ENCODE data around the gene SKI. TPM values are rescaled to one million over a fixed set of nuclear protein-coding genes. Genes with fewer than 3 reads are reported as not detected.

The SKI gene
- total RNA-seq, 6 experiments from 2014 or later: 23.7 to 84.8 (median 31.4) TPM

- ATAC-seq (no peak), DNase-seq (no peak)
- TF ChIP-seq, protein P1, sequence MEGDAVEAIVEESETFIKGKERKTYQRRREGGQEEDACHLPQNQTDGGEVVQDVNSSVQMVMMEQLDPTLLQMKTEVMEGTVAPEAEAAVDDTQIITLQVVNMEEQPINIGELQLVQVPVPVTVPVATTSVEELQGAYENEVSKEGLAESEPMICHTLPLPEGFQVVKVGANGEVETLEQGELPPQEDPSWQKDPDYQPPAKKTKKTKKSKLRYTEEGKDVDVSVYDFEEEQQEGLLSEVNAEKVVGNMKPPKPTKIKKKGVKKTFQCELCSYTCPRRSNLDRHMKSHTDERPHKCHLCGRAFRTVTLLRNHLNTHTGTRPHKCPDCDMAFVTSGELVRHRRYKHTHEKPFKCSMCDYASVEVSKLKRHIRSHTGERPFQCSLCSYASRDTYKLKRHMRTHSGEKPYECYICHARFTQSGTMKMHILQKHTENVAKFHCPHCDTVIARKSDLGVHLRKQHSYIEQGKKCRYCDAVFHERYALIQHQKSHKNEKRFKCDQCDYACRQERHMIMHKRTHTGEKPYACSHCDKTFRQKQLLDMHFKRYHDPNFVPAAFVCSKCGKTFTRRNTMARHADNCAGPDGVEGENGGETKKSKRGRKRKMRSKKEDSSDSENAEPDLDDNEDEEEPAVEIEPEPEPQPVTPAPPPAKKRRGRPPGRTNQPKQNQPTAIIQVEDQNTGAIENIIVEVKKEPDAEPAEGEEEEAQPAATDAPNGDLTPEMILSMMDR (IDR thresholded peaks at IDR 0.05): peak in 1 of 4 donors; percentile 9
- no peak for TF ChIP-seq POLR2A (IDR thresholded peaks at IDR 0.05)
- H3K36me3 ChIP-seq: peaks cover 0 to 6% (median 0%) of the 10 kb centered on the region in 4 donors
- peaks cover 3 to 79% (median 50%) of the 10 kb centered on the region in 4 donors for H3K4me1 ChIP-seq
- WGBS (ENCODE audit: insufficient coverage, low coverage, low lambda C conversion rate, missing lambda C conversion rate): 0% methylated on average over 1 of the region's 19 CpGs
- no peak overlapping the region for H3K4me3 ChIP-seq
- no peaks in the 10 kb centered on the region for H3K9me3 ChIP-seq
- no peaks in the 10 kb centered on the region for H3K27me3 ChIP-seq
- intact Hi-C loops (cut with DNase I): loop anchor here in 1 of 2 donors (10.0 kb wide), 1 partner anchor 67 kb away; no protein-coding TSS in a partner anchor
- peak overlapping the region in 1 of 3 donors; percentile 35 for H3K27ac ChIP-seq
Observed at GRCh38 chr1:2237773-2238172, 9.7 kb downstream of the SKI start.

- H3K27ac ChIP-seq: peak overlapping the region in 2 of 3 donors; percentile 35 to 37
- no peaks in the 10 kb centered on the region for H3K27me3 ChIP-seq
- no peak for TF ChIP-seq POLR2A (IDR thresholded peaks at IDR 0.05)
- TF ChIP-seq, protein P1 (IDR thresholded peaks at IDR 0.05): no peak
- no peaks in the 10 kb centered on the region for H3K9me3 ChIP-seq
- H3K4me3 ChIP-seq: peak overlapping the region in 1 of 3 donors; percentile 0
- intact Hi-C loops (cut with DNase I): loop anchor here in 1 of 2 donors (10.0 kb wide), 1 partner anchor 66 kb away; no protein-coding TSS in a partner anchor
- H3K4me1 ChIP-seq: peaks cover 3 to 78% (median 52%) of the 10 kb centered on the region in 4 donors
- ATAC-seq: peak; percentile 29 to 63 (median 57)
- peaks cover 0 to 6% (median 0%) of the 10 kb centered on the region in 4 donors for H3K36me3 ChIP-seq
- peak; percentile 76 to 89 (median 86) for DNase-seq
- 6% methylated on average over 2 of the region's 25 CpGs for WGBS (ENCODE audit: insufficient coverage, low coverage, low lambda C conversion rate, missing lambda C conversion rate)
Observed at GRCh38 chr1:2238361-2239012, 10.4 kb downstream of the SKI start.

GRCh38 chr1:2239013-2239370 is 10.9 kb downstream of the SKI start:
- H3K9me3 ChIP-seq: no peaks in the 10 kb centered on the region
- H3K27ac ChIP-seq: peak overlapping the region in 2 of 3 donors; percentile 35 to 37
- peaks cover 0 to 6% (median 0%) of the 10 kb centered on the region in 4 donors for H3K36me3 ChIP-seq
- intact Hi-C loops (cut with DNase I): loop anchor here in 1 of 2 donors (10.0 kb wide), 1 partner anchor 66 kb away; no protein-coding TSS in a partner anchor
- TF ChIP-seq, protein P1 (IDR thresholded peaks at IDR 0.05): no peak
- no peak for TF ChIP-seq POLR2A (IDR thresholded peaks at IDR 0.05)
- H3K4me3 ChIP-seq: peak overlapping the region in 1 of 3 donors; percentile 0
- DNase-seq (no peak), ATAC-seq (no peak)
- H3K27me3 ChIP-seq: no peaks in the 10 kb centered on the region
- H3K4me1 ChIP-seq: peaks cover 3 to 75% (median 52%) of the 10 kb centered on the region in 4 donors
- 40% methylated on average over 6 of the region's 6 CpGs for WGBS (ENCODE audit: insufficient coverage, low coverage, low lambda C conversion rate, missing lambda C conversion rate)

GRCh38 chr1:2239384-2239985 is 11.4 kb downstream of the SKI start:
- no peak for ATAC-seq
- Histone ChIP-seq H3K27me3 (no peaks in the 10 kb centered on the region), H3K9me3 (no peaks in the 10 kb centered on the region), H3K36me3 (peaks cover 0 to 6% (median 0%) of the 10 kb centered on the region in 4 donors), H3K4me1 (peaks cover 3 to 70% (median 50%) of the 10 kb centered on the region in 4 donors), H3K4me3 (no peak overlapping the region), H3K27ac (peak overlapping the region in 2 of 3 donors; percentile 24 to 35)
- TF ChIP-seq, protein P1 (IDR thresholded peaks at IDR 0.05): no peak
- no peak for TF ChIP-seq POLR2A (IDR thresholded peaks at IDR 0.05)
- DNase-seq: no peak
- intact Hi-C loops (cut with DNase I): loop anchor here in 1 of 2 donors (10.0 kb wide), 1 partner anchor 65 kb away; no protein-coding TSS in a partner anchor
- 80% methylated on average over 1 of the region's 30 CpGs for WGBS (ENCODE audit: insufficient coverage, low coverage, low lambda C conversion rate, missing lambda C conversion rate)
